A673 (cell line): ENCODE data around the gene TERT.

Experiments used
- CTCF ChIP-seq: fragments of 300-800, 200-600 bp; sonication (generic); conservative IDR thresholded peaks from 2 replicates; pipeline ENCODE4 v1.5.1; 2017; ENCODE audit warnings: low read depth, mild to moderate bottlenecking, antibody characterized with exemption, low read length, moderate library complexity, mixed read lengths
- EZH2 ChIP-seq: fragments of 200-600 bp; sonication (generic); IDR thresholded peaks from 2 replicates; pipeline ENCODE4 v1.6.1; 2017; ENCODE audit warnings: borderline replicate concordance, low read depth, mild to moderate bottlenecking, mixed read lengths, antibody characterized with exemption, low read length; ENCODE audit not compliant: poor library complexity, severe bottlenecking

- no peak for TF ChIP-seq EZH2
- no peak for TF ChIP-seq CTCF
These were observed 78.5 kb downstream of the TERT start for GRCh38 chr5:1216211-1216917.
